Chondrocyte (in vitro differentiated cells): ENCODE measurements around the gene FN3KRP. TPM values are rescaled to one million over a fixed set of nuclear protein-coding genes. Genes with fewer than 3 reads are reported as not detected.

Experiments used
- DNase-seq: peaks from one replicate; pipeline ENCODE4 v3.0.0; 2021; ENCODE audit warnings: mixed read lengths, low spot score
- H3K27ac Mint-ChIP-seq: one replicate; pipeline ENCODE4 v1.8.0; 2021; ENCODE audit warnings: mild to moderate bottlenecking, moderate library complexity, mixed read lengths; ENCODE audit not compliant: unreplicated experiment
- H3K27me3 Mint-ChIP-seq: 2 replicates; pipeline ENCODE4 v1.8.0; 2021; ENCODE audit warnings: low read depth, mixed read lengths
- H3K36me3 Mint-ChIP-seq: 2 replicates; pipeline ENCODE4 v1.8.0; 2021; ENCODE audit warnings: low read depth, mixed read lengths
- H3K4me1 Mint-ChIP-seq: 2 replicates; pipeline ENCODE4 v1.8.0; 2021; ENCODE audit warnings: low read depth, mild to moderate bottlenecking, mixed read lengths
- H3K4me3 Mint-ChIP-seq: one replicate; pipeline ENCODE4 v1.8.0; 2021; ENCODE audit warnings: mild to moderate bottlenecking, moderate library complexity, mixed read lengths; ENCODE audit not compliant: unreplicated experiment
- H3K9me3 Mint-ChIP-seq: 2 replicates; pipeline ENCODE4 v1.8.0; 2021; ENCODE audit warnings: low read depth, mixed read lengths
- total RNA-seq: library from RNA; stranded (reverse); gene quantifications from 3 replicates; pipeline ENCODE4 v1.2.1, GENCODE V29; 2021
- TF ChIP-seq, protein P1 (sequence below): fragments of 200-600 bp; sonication (generic); IDR thresholded peaks from 2 replicates; pipeline ENCODE4 v1.5.0; 2021; ENCODE audit warnings: antibody characterized with exemption, mild to moderate bottlenecking, moderate library complexity

Gene FN3KRP
- total RNA-seq, 1 donor from 2014 or later = 23.3 TPM

DNA sequence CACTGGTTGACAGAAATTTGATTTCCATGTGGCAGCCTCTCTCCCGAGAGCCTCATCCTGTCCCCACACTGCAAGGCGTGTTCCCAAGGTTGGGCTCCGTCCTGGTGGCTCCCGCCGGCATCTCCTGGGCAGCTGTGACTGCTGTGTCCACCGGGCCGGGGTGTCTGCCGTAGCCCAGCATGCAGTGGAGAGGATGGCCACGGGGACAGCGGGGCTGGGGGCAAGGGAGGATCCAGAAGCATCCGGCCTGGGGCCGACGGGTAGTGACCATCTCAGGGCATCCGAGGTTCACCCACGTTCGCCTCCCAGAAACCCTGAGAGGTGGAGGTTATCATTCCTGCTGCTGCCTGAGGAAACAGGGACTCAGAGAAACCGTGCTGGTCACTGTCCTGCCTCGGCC lies 10.8 kb upstream of the FN3KRP start:
- TF ChIP-seq, protein P1, sequence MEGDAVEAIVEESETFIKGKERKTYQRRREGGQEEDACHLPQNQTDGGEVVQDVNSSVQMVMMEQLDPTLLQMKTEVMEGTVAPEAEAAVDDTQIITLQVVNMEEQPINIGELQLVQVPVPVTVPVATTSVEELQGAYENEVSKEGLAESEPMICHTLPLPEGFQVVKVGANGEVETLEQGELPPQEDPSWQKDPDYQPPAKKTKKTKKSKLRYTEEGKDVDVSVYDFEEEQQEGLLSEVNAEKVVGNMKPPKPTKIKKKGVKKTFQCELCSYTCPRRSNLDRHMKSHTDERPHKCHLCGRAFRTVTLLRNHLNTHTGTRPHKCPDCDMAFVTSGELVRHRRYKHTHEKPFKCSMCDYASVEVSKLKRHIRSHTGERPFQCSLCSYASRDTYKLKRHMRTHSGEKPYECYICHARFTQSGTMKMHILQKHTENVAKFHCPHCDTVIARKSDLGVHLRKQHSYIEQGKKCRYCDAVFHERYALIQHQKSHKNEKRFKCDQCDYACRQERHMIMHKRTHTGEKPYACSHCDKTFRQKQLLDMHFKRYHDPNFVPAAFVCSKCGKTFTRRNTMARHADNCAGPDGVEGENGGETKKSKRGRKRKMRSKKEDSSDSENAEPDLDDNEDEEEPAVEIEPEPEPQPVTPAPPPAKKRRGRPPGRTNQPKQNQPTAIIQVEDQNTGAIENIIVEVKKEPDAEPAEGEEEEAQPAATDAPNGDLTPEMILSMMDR = no peak
- H3K36me3 Mint-ChIP-seq = no peaks in the 10 kb centered on the region
- no peaks in the 10 kb centered on the region for H3K9me3 Mint-ChIP-seq
- H3K4me1 Mint-ChIP-seq = peaks cover 30% of the 10 kb centered on the region
- no peak for DNase-seq
- no peak overlapping the region for H3K4me3 Mint-ChIP-seq
- H3K27ac Mint-ChIP-seq = no peak overlapping the region
- H3K27me3 Mint-ChIP-seq = no peaks in the 10 kb centered on the region

DNA sequence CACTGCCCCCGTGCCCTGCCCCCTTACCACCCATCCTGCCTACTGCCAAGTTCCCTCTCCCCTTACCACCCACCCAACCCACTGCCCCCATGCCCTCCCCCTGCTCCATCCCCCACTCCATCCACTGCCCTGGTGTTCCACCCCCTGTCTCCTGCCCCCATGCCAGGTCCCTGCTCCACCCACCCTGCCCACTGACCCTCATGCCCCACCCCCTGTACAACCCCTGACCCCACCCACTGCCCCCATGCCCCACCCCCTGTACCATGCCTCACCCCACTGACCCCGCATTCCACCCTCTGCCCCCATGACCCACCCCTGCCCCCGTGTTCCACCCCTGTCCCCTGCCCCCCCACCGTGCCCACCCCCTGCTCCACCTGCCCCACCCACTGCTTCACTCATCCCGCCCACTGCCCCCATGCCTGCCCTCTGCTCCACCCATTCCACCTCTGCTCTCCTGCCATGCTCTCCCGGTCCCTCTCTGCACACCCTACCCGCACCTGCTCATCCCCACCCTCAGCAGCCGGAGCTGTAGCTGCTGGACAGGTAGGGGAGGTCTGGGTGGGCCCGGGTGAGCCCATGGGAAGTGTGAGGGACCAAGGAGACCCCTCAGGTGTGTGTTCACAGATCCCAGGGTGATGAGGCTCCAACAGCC lies 7.4 kb upstream of the FN3KRP start:
- TF ChIP-seq, protein P1 = no peak
- Mint-ChIP-seq H3K4me3 (no peak overlapping the region), H3K27ac (no peak overlapping the region), H3K4me1 (peaks cover 14% of the 10 kb centered on the region), H3K27me3 (no peaks in the 10 kb centered on the region), H3K9me3 (no peaks in the 10 kb centered on the region), H3K36me3 (no peaks in the 10 kb centered on the region)
- DNase-seq = no peak

DNA sequence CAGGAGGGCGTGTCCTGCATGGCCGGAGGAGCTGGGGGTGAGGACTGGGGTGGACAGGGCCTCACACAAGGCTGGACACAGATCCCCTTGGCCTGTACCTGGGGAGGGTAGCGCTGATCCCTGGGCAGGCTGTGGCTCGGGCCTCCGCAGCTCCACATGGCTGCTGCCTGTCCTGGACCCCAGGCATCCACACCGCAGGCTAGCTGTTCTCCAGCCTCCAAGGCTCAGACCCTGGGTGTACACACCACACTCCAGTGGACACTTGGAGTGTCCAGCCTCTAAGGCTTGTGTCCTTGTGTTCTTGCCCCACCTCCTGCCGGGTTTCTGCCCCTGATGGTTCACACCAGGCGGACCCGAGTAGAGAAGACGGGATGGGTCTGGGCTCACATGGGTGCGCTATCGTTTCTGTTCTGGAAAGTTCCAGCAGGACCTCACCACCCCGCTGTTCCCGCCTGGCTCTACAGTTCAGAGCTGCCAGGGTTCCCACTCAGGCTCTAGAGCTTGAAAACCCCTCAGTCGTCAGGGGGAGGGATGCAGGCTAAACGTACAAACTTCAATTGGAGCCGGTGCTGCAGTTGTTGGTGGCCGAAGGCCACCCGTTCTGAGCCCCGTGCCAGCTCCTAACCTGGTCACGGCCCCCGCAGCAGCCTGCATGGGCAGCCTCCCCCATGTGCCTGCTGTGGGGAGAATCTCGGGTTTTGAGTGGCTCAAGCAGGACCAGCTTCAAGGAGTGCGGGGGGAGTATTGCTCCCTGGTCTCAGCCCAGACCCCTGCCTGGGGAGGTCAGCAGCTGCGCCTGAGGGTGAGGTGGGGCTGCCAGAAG lies 6.6 kb upstream of the FN3KRP start:
- no peak overlapping the region for H3K4me3 Mint-ChIP-seq
- no peak overlapping the region for H3K27ac Mint-ChIP-seq
- no peak for DNase-seq
- no peaks in the 10 kb centered on the region for H3K9me3 Mint-ChIP-seq
- TF ChIP-seq, protein P1 = no peak
- no peaks in the 10 kb centered on the region for H3K27me3 Mint-ChIP-seq
- H3K4me1 Mint-ChIP-seq = peaks cover 10% of the 10 kb centered on the region
- no peaks in the 10 kb centered on the region for H3K36me3 Mint-ChIP-seq

DNA sequence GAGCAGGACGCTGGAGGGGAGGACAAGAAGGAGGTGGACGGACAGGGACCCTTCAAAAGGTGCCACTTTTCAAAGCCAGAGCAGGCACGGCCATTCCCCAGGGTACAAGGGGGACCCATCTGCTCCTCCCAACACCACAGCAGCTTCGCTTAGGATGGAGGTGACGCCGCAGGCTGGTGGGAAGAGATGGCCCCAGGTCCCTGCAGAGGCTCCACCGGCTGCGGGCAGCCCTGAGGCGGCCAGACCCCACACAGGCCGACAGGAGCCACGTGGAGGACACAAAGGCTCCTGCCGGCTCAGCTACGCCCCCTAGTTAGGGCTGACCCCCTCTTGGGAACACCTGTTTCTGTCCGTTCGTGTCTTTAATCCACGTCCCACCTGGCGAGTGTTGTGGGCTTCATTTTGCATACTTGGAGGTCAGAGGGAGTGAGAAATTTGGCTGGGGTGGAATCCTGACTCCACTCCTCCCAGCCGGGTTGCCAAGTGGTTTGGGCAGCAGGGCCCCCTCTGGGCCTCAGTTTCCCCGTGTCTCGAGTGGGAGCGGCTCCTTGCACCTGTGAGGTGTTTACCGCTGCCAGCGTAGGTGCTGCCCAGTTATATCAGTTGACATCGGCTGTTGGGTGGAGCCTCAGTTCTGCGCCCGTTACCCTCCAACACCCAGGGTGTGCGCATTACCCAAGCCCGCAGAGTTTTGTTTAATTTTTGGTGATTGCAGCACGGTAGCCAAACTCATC lies 5.8 kb upstream of the FN3KRP start:
- H3K27ac Mint-ChIP-seq = no peak overlapping the region
- no peaks in the 10 kb centered on the region for H3K36me3 Mint-ChIP-seq
- H3K9me3 Mint-ChIP-seq = no peaks in the 10 kb centered on the region
- H3K4me1 Mint-ChIP-seq = peaks cover 10% of the 10 kb centered on the region
- DNase-seq = no peak
- no peak overlapping the region for H3K4me3 Mint-ChIP-seq
- H3K27me3 Mint-ChIP-seq = no peaks in the 10 kb centered on the region
- TF ChIP-seq, protein P1 = no peak

DNA sequence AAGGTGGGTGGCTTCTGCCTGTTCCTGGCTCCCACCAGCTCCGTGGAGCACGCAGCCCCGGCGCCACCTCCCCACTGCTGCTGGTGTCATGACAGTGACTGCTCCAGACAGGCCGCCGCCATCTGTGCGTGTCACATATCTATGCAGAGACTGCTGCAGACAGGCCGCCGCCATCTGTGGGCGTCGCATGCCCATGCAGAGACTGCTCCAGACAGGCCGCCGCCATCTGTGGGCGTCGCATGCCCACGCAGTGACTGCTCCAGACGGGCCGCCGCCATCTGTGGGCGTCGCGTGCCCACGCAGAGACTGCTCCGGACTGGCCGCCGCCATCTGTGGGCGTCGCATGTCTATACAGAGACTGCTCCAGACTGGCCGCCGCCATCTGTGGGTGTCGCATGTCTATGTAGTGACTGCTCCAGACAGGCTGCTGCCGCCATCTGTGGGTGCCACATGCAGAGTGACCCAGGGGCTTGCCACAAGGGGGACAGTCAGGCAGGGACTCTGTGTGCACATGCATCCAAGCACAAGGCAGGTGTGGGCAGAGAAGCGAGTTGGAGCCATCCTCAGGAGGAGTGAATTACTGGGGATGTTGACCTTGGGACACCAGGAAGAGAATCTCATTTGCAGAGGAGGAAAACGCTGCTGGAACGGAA lies 3.3 kb upstream of the FN3KRP start:
- Mint-ChIP-seq H3K27ac (no peak overlapping the region), H3K4me1 (peaks cover 22% of the 10 kb centered on the region), H3K27me3 (no peaks in the 10 kb centered on the region), H3K9me3 (no peaks in the 10 kb centered on the region), H3K4me3 (no peak overlapping the region), H3K36me3 (no peaks in the 10 kb centered on the region)
- DNase-seq = peak; percentile 94
- TF ChIP-seq, protein P1 = no peak
